ENCODE results near the gene TPCN2.

DNA sequence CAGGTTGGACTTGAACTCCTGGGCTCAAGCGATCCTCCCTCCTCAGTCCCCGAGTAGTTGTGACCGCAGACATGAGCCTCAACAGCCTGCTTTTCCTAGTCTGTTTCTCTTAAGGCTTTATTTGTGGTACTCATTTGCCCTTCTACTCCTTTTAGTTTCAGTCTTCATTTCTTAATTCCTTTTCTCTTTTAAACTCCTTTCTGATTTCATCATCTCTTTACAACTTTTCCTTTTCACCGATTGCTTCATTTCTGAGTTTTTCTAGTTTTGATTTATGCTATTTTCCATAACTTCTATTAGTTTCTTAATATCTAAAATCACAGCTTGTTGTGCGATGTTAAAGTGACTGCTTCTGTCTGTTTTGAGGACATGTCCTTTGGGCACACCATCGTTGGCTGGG is 18.4 kb upstream of the TPCN2 start:
- no peak for TF ChIP-seq GATA3 (IDR thresholded peaks at IDR 0.05; ENCODE audit: low read depth, low read length)
- TF ChIP-seq GATA2 (IDR thresholded peaks at IDR 0.05; ENCODE audit: low read depth, low read length) = no peak

All from SH-SY5Y (cell line).